ENCODE measurements around the gene TTLL3. TPM values are rescaled to one million over a fixed set of nuclear protein-coding genes. Genes with fewer than 3 reads are reported as not detected.

Gene TTLL3
- total and polyA plus RNA-seq, 2 donors (not counting 1 experiment from before 2014, with no cell fraction given): 84.5 to 168 TPM

DNA sequence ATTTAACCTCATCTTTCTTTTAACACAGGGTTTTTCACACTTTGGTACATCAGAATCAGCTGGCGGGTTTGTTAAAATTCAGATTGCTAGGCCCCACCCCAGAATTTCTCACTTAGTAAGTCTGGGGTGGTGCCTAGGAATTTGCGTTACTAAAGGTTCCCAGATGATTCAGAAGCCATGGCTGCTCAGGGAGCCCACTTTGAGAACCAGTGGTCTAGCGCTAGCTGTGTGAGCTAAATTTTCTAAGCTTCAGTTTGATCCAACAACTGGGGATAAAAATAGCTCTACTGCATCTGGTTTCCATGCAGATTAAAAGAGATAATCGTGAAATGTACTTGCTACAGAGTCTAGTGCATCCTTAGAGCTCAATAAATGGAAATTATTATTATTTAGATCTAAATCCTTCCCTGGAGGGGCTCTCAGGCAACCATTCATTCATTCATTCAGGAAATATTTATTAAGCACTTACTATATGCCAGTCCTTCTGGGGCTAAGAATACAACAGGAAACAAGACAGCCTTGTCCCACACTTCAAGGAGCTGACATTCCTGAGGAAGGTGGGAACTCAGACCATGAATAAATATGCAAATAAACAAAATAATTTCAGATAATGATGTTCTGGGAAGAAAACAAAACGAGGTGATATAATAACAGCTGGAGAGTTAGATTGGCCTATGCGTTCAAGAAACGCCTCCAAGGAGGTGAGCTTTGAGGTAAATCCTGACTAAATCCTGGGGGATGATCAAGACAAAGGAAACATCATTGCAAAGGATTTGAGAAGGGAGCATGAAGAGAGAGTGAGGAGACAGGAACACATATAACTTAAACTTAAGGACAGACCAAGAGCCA is 73.9 kb downstream of the TTLL3 start:
- intact Hi-C loops (cut with micrococcal nuclease): no loop called here
- Histone ChIP-seq H3K79me2 (ENCODE audit: control insufficient read depth, insufficient read depth, low read length) (no peaks in the 10 kb centered on the region), H3K9ac (ENCODE audit: low read length) (no peak overlapping the region), H3K36me3 (replicated peaks in 1 of 2; ENCODE audit: control extremely low read depth in 1 of 2, control insufficient read depth in 1 of 2, extremely low read depth in 1 of 2, insufficient read depth in 2 of 2, low read length in 1 of 2) (no peaks in the 10 kb centered on the region), H2AFZ (ENCODE audit: insufficient read depth, low read depth, low read length, poor library complexity, severe bottlenecking) (no peak overlapping the region), H3K4me2 (replicated peaks; ENCODE audit: low read depth, low read length, poor library complexity, severe bottlenecking) (no peak overlapping the region), H3K4me1 (ENCODE audit: control insufficient read depth in 2 of 2, insufficient read depth in 2 of 2, low read length in 2 of 2) (no peaks in the 10 kb centered on the region), H3K9me3 (ENCODE audit: control extremely low read depth in 1 of 3, control insufficient read depth in 2 of 3, insufficient read depth in 1 of 3, low read length in 2 of 3) (no peaks in the 10 kb centered on the region), H3K27me3 (replicated peaks in 1 of 4; ENCODE audit: control extremely low read depth in 1 of 4, control insufficient read depth in 3 of 4, insufficient read depth in 4 of 4, low read length in 3 of 4) (no peaks in the 10 kb centered on the region), H3K27ac (ENCODE audit: low read length in 2 of 2) (no peak overlapping the region), H4K20me1 (ENCODE audit: control insufficient read depth, insufficient read depth, low read length, poor library complexity, severe bottlenecking) (no peaks in the 10 kb centered on the region), H3K4me3 (ENCODE audit: control extremely low read depth in 1 of 5, extremely low read depth in 1 of 5, insufficient read depth in 1 of 5, low read depth in 2 of 5, low read length in 4 of 5) (no peak overlapping the region)
- Mint-ChIP-seq H3K27me3 (no peaks in the 10 kb centered on the region), H3K4me3 (no peak overlapping the region), H3K4me1 (no peaks in the 10 kb centered on the region), H3K9me3 (ENCODE audit: insufficient read depth) (no peaks in the 10 kb centered on the region), H3K27ac (no peak overlapping the region)
- 97% methylated on average over 4 of the region's 7 CpGs for WGBS (ENCODE audit: insufficient coverage)
- TF ChIP-seq CTCF (IDR thresholded peaks at IDR 0.05) (no peak), EZH2 (IDR thresholded peaks at IDR 0.05; ENCODE audit: borderline replicate concordance, insufficient read depth, low read depth, low read length, poor library complexity, severe bottlenecking) (no peak)
- ChIA-PET POLR2A (interaction anchor here (0.7 kb wide), 2 partner anchors 342 to 487 kb away, joined by 4 to 8 read pairs; no protein-coding TSS in a partner anchor), CTCF (interaction anchor here (0.6 to 1.0 kb wide), 2 partner anchors 102 to 328 kb away, joined by 3 read pairs; no protein-coding TSS in a partner anchor)
- DNase-seq: no peak
- ATAC-seq (ENCODE audit: low read depth): no peak

- no peak for TF ChIP-seq CTCF (IDR thresholded peaks at IDR 0.05)
- TF ChIP-seq EZH2 (IDR thresholded peaks at IDR 0.05; ENCODE audit: borderline replicate concordance, insufficient read depth, low read depth, low read length, poor library complexity, severe bottlenecking): no peak
- Mint-ChIP-seq H3K9me3 (ENCODE audit: insufficient read depth) (no peaks in the 10 kb centered on the region), H3K27ac (no peak overlapping the region), H3K4me3 (no peak overlapping the region), H3K4me1 (peaks cover 2% of the 10 kb centered on the region), H3K27me3 (no peaks in the 10 kb centered on the region)
- POLR2A ChIA-PET: no interaction called here
- CTCF ChIA-PET: interaction anchor here (0.6 kb wide), 1 partner anchor 328 kb away, joined by 3 read pairs; no protein-coding TSS in a partner anchor
- no peaks in the 10 kb centered on the region for H3K4me1 ChIP-seq (ENCODE audit: control insufficient read depth in 2 of 2, insufficient read depth in 2 of 2, low read length in 2 of 2)
- H3K27me3 ChIP-seq (replicated peaks in 1 of 4; ENCODE audit: control extremely low read depth in 1 of 4, control insufficient read depth in 3 of 4, insufficient read depth in 4 of 4, low read length in 3 of 4): no peaks in the 10 kb centered on the region
- H3K9ac ChIP-seq (ENCODE audit: low read length): no peak overlapping the region
- H3K79me2 ChIP-seq (ENCODE audit: control insufficient read depth, insufficient read depth, low read length): no peaks in the 10 kb centered on the region
- H3K36me3 ChIP-seq (replicated peaks in 1 of 2; ENCODE audit: control extremely low read depth in 1 of 2, control insufficient read depth in 1 of 2, extremely low read depth in 1 of 2, insufficient read depth in 2 of 2, low read length in 1 of 2): no peaks in the 10 kb centered on the region
- intact Hi-C loops (cut with micrococcal nuclease): no loop called here
- DNase-seq (no peak), ATAC-seq (ENCODE audit: low read depth) (no peak)
- H2AFZ ChIP-seq (ENCODE audit: insufficient read depth, low read depth, low read length, poor library complexity, severe bottlenecking): no peak overlapping the region
- H3K4me3 ChIP-seq (ENCODE audit: control extremely low read depth in 1 of 5, extremely low read depth in 1 of 5, insufficient read depth in 1 of 5, low read depth in 2 of 5, low read length in 4 of 5): no peak overlapping the region
- no peak overlapping the region for H3K27ac ChIP-seq (ENCODE audit: low read length in 2 of 2)
- 83% methylated on average over 7 of the region's 11 CpGs for WGBS (ENCODE audit: insufficient coverage)
- no peak overlapping the region for H3K4me2 ChIP-seq (replicated peaks; ENCODE audit: low read depth, low read length, poor library complexity, severe bottlenecking)
- no peaks in the 10 kb centered on the region for H4K20me1 ChIP-seq (ENCODE audit: control insufficient read depth, insufficient read depth, low read length, poor library complexity, severe bottlenecking)
- no peaks in the 10 kb centered on the region for H3K9me3 ChIP-seq (ENCODE audit: control extremely low read depth in 1 of 3, control insufficient read depth in 2 of 3, insufficient read depth in 1 of 3, low read length in 2 of 3)
Measured at GRCh38 chr3:9884555-9885165, 74.6 kb downstream of the TTLL3 start.
